NCI-H2227 (cell line): ENCODE data around the gene C15orf39.
"Not testable (repeated sequence)": the region's sequence is repeated elsewhere in the genome, so short reads cannot be mapped to it uniquely, and the experiment has no call there.

ENCODE experiments used
- DNase-seq: peaks from one replicate; lab custom pipeline; 2025; ENCODE audit not compliant: unreplicated experiment; lab: John Stamatoyannopoulos, UW

Gene C15orf39

DNA sequence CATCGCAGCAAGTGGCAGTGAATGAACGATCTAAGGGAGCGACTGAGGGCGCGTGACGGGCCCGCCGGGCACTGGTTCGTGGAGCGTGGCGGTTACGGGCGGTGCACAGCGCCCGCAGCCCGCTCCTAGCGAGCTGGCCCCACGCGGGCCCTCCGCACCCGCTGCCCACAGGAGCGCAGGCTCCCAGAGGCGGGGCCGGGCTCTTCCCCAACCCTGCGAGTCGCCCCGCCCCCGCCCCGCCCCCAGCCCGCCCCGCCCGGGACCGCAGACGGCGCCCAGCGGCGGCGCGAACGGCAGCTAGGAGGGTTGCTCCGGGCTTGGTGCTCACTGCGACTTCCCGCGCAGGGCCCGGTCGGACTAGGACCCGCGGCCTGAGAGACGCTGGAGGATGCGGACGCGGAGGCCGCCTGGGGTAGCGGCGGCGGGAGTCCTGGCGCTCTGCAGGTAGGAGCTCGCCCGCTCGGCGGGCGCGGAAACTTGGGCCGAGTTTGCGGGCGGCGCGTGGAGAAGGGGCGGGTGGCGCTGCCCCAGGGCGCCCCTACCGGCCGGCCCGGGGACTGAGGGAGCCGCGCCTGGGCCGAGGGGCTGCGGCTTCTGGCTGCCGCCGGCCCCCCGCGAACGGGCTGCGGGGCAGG is at the start of gene C15orf39:
C15orf39 (plus strand) TSS at position 267 of the 635 bp plus-strand sequence. CDS start 4,167 bp downstream, outside the sequence.
- peak; percentile 78 for DNase-seq

DNA sequence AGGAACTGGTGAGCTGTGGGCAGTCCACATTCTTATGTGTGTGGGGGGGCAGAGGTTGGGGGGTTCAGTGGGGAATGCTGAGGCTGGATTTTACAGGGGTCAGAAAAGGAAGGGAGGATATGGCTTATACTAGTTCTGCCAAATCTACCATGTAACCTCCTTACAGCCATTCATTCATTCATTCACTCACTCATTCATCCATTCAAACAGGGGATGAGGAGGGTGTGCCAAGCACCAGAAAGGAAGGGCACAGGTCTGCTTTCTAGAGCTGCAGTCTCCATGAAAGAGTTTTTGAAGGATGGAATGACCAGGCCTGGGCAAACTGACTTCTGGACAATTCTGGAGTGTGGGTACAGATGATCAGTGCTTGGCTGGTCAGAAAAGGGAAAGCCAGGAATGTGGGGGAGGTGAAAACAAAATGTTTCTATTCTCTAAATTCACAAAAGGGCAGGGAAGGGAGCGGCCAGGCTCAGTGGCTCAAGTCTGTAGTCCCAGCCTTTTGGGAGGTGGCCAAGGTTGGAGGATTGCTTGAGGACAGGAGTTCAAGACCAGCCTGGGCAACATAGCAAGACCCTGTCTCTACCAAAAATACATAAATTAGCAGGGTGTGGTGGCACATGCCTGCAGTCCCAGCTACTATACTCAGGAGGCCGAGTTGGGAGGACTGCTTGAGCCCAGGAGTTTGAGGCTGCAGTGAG is 49.2 kb upstream of the C15orf39 start:
- DNase-seq: no peak

DNA sequence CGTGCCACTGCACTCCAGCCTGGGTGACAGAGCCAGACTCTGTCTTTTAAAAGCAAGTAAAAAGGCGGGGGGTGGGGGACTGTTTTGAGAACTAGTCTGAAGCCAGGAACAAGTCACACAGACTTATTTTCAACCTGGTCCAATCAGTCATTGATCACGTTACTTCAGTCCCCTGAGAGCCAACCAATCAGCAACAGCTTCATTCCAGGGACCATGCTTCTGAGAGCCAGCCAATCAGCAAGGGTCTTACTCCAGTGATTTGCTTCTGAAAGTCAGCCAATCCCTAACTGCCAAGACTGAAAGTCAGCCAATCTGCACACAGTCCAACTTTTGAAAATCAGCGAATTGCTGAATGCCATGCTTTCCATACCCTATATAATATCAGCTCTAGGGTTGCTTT is 48.6 kb upstream of the C15orf39 start:
- DNase-seq: no peak

DNA sequence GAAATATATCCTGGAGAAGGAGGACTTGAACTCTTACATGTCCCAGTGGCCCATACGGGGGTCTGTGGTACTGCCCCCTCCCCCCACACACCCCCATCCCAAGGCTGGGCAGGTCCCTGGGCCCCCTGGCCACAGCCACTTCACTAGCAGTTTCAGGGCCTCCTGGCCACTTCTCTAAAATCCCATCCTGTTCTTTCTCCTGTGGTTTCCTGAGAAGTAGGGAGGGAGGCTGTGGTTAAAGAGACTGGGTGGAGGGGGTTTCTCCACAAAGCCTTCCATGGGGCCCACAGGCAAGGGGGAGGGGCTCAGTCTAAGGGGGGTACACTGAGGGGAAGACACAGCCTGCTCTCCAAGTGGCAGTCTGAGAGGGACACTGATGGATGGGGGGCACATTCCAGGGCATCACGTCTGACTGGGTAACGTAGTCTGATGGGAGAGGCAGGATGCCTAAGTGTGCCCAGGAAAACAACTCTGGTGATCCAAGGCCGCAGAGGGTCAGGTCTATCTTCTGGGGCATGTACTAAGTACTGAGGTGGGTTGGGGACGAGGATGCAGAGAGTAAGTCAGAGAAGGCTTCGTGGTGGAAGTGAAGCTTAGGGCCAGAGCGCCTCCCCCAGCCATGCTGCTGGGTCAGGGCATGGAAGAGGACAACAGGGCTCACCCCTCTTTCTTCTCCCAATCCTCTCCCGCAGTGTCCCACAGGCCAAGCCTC is 48.0 kb upstream of the C15orf39 start:
- DNase-seq: no peak

DNA sequence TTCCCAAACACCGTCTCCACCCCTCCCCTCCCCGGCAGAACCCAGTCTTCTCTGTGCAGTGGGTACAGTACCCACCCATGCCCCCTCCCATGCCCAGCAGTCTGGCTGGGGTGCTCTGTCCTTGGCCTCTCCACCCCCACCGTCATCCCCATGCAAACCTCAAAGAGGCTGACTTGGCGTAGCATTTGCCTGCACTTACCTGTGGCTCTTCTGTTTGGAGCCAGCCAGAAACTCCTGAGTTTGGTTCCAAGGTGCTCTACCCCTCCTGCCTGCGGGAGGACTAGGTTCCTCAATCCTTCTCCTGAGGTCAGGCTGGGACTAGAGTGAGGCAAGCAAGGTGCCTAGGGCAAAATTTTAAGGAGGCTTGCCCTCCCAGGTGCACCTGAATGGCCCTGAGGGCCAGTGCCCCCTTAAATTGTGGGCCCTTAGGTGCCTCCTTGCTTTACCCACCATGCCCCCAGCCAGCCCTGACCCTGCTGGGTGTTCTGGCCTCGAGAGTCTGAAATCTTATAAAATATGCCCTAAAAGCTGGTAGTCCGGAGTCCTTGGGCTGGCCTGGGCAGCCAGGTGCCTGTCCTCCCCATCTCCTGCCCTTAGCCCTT is 47.1 kb upstream of the C15orf39 start:
- DNase-seq: no peak

DNA sequence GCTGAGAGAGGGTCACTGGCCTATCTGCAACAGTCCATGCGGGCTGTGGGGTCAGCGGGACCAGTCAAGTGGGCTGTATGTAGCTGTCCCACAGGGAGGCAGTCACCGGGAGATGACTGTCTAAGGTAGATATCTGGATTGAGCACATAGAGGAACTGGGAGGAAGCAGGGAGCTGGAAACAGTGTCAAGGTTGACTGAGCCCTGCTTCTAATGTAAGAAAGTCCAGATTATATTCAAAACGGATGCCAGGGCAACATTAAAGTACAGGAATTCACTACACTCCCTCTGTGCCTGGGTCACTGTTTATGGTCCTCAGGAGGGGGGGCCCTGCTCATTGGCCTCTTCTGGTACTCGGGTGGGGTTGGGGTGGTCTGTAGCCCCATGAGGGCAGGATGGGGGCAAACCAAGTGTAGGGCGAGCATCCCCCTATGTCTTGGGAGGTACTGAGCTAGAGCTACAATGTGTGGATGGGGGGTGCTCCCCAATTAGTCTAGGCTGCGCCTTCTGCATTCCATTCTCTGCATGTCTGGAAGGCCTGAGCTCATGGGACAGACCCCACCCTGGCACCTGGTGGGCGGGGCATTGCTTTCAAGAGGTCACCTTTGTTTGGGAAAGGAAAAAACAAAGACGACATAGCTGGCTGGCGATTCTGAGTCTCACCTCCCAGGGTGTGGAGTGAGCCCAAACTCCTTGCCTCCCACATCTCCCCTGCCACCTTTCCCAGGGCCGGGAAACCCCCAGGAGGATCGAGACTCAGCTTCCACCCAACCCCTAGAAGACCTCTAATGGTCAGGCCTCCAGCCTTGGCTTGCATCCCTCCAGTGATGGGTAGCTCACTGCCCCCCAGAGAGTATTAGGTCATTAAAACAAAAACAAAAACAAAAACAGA is 45.1 kb upstream of the C15orf39 start:
- DNase-seq: no peak

DNA sequence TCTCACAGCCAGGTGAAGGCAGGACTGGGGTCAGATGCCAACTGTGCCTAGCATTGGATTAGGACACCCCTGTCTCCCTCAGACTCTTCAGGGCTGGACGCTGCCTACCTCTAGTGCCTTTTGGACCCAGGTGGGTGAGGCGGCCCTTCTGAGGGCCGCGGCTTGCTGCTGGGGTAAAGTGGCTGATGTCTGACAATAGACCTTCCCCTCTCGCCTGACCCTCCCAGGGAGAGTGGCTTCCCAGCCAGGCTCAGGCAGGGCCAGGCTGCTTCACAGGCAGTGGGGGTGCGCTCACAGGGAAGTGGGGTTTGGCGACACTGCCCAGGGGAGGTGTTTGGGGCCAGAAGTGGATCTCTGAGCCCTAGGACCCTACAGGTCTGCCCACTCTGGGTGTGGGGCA is 43.3 kb upstream of the C15orf39 start:
- no peak for DNase-seq

DNA sequence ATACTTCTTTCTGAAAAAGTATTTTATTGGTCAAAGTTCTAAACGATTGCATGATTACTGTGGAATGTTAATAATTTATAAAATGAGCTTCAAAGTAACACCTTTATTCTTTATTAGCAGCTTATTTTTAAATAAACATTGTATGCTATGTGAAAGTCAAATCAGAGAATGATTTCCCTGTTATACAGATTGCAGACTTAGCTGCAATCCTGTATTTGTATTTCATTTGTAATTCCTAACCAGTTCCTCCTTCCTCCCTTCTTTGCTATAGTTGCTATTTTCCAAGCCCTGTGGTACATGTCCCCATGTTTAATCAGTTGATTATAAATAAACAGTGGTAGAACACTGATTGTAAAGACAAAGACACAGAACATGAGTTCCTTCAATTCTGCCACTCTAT is 42.4 kb upstream of the C15orf39 start:
- DNase-seq: no peak

DNA sequence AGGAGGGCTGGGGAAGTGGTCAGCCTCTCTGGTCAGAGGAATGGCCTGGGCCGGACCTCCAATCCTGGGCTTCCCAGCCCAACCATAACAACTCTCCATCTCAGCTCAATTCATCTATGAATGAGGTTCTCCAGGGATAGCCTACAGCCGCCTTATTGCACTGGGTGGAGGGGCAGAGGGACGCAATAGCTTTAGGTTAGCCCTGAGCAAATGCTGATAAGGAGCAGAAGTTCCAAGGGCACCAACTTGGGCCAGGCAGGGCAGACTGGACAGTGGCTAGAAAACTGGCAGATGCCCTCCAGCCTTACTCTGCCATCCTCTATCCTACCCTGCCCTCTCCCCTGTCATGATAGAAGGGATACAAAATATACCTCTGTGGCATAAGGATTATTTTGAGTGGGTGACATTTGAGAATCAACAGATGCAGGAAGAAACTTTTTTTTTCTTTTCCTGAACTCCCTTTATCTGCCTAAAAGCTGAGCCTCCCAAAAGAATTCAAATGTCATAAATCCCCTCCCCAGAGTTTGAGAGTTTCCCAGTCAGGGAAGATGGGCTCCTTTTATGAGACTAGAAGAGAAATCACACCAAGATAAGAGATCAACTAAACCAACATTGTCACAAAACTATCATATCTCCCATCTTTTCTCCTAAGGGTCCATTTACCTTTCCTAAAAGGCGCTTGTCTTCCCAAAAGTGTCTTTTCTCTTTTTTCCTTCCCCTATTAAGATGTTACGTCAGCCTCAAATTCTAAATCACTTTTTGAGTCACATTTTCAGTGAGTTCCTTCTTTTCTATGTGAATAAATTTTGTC is 40.4 kb upstream of the C15orf39 start:
- no peak for DNase-seq

DNA sequence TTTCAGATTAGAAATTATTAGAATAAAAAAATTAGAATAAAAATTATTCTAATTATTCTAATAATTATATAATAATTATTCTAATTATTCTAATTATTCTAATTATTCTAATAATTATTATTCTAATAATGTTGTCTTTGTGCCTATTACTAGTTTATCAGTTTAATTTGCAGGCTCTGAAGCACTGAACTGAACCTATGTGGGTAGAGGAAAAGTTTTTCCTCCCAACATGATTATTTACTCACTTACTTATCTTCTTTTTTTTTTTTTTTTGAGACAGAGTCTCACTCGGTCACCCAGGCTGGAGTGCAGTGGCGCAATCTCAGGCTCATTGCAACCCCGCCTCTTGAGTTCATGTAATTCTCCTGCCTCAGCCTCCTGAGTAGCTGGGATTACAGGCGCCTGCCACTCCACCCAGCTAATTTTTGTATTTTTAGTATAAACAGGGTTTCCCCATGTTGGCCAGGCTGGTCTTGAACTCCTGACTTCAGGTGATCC is 39.7 kb upstream of the C15orf39 start:
- no peak for DNase-seq

DNA sequence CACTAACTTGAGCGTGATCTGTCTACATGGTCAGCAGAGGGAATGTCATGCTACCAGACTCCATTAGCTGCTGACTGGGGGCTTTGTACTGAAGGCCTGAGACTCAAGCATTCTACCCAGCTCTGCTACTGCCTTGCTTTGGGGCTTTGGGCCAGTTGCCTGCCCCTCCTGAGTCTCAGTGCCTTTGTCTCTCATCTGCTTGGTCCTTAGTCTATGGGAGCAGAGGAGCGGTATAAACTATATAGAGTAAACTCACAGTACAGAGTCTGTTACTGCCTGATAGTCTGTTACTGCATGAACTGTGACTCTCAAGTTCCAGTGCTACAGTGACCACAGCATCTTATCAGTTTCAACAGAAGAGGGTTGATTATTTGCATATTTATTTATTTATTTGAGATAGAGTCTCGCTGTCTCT is 38.5 kb upstream of the C15orf39 start:
- no peak for DNase-seq

DNA sequence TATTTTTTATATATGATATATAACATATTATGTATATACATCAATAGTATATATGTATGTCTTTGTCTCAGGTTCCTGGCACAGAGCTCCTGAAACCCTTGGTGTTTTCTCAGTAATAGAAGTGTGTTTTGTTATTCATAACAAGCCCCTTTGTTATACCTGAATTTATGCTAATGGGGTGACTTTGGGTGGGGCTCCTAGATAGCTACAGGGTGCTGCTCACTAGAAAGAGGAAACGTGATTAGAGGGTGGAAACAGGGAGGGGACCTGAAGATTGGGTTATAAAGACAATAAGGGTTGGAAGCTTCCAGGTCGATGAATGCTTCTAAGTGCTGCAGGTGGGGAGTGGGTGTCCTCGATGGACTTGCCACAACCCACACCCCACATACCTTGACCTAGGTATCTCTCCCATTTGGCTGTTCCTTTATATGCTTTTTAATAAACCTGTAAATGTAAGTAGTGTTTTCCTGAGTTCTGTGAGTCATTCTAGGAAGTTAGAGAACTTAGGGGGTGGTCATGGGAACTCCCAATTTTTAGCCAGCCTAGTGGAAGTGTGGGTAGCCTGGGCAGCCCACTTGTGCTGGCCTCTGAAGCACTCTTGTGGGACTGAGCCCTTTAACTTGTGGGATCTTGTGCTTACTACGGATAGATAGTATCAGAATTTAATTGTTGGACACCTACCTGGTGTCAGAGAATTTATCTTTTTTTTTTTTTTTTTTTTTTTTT is 36.9 kb upstream of the C15orf39 start:
- no peak for DNase-seq

DNA sequence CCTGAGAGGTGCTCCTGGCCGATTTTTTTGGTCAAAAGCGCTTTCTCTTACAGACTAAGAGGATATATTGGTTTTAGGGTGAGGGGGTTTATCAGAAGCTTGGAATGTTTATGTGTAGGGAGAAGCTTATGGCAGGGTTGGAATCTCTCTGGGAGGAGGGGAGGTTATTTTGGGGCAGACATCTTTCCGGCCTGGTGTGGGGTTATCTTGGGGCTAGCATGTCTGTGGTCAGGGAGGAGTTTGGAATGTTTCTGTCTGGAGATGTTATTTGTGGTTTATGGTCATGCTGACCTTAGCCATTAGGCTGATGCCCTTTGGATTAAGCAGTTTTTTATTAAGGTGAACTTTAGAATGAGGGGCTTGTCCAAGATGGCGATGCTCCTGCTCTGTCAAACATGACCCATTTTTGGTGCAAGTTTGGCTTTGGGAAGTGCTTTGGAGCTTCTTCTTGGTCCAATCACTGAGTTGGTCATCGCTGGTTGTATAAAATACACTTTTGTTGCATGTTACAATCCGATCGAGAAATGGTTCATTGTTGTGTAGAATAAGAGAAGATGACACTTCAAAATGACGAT is 35.1 kb upstream of the C15orf39 start:
- not testable (repeated sequence) for DNase-seq

DNA sequence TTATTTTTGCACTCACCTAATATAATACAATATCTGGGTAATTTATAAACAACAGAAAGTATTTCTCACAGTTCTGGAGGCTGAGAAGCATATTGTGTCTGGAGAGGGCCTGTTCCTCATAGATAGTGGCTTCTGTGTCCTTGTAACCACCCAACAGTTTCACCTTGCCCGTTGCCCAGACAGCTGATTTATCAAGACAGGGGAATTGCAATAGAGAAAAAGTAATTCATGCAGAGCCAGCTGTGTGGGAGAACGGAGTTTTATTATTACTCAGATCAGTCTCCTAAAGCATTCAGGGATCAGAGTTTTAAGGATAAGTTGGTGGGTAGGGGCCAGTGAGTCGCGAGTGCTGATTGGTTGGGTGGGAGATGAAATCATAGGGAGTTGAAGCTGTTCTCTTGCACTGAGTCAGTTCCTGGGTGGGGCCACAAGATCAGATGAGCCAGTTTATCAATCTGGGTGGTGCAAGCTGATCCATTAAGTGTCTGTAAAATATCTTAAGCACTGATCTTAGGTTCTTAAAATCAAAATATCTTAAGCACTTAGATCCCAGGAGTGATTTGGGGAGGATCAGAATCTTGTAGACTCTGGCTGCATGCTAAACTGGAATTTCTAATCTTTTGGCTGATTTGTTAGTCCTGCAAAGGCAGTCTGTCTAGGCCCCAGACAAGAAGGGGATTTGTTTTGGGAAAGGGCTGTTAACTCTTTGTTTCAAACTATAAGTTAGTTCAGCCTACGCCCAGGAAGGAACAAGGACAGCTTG is 33.9 kb upstream of the C15orf39 start:
- DNase-seq: no peak

DNA sequence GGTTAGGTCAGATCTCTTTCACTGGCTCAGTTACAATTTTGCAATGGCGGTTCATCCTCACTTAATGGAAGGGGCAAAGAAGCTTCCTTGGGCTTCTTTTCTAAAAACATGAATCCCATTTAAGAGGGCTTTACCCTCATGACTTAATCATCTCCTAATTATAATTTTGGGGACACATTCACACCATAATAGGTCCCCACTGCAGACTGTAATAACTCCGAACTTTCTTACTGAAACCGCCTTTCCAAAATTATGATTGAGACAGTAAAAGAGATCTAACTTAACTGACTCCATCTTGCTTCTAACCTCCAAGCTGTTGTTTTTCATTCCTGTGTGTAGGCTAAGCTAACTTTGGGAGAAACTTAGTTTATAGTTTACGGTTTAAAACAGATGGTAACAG is 33.3 kb upstream of the C15orf39 start:
- no peak for DNase-seq

DNA sequence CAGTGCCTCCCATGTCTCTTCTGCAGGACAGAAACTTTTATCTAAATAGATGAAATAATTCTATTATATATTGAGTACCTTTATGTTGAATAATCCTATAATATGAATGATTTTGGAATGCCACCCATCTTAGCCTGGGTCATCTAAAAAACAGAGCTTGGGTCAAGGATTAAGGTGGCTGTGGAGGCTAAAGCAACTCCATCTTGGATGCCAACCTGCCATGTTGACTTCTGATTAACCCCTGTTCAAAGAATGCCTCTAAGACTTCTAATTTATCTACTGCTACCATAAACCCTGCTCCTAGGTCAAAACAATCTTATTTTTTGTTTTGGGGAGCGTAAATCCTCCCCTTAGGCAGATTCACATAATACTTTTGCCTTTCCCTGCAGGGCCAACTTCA is 31.5 kb upstream of the C15orf39 start:
- no peak for DNase-seq

DNA sequence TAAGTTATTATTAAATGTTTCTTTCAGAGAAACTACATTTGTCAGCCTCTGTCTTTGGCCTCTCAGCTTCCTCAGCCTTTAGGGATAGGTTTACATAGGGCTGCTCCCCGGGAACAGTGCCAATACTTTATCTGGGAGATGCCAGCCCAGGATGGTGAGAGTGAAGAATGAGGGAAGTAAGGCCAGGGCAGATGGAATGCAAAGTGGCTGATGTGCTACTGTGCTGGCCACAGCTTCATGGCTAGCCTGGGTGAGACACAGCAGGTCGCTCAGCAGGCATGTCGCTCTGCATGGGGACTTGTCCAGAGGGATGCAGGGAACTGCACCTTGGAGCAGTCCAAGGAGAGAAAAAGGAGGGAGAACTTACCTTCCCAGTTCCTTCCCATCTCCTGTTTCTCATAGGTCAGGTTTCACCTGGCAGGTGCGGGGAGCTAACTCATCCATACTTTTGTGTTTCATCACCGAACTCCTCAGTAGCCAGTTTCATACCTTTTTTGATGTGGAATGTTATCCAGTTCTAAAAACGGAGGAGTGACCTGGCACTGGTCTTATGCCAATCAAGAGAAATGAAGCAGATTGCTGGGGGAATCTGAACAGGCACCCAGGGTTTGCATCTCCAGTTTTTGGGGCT is 30.9 kb upstream of the C15orf39 start:
- DNase-seq: no peak

DNA sequence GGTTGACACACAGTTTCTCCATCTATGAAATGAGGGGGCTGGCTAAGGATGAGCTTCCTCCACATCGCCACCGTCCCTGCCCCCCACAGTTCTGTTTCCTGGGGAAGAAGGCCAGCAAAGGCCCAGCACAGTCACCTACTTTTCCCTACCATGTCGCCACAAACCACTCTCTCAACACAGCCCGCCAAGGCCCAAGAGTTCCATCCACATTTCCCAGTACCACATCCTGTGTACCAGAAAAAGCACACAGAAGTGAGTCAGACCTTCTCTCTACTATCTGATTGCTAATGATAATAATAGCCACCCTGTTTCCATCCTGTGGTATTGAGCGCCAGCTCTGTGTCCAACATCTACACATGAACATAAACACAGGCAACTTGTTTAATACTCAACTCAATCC is 30.3 kb upstream of the C15orf39 start:
- no peak for DNase-seq
